K562 (cell line): ENCODE measurements around the gene MACF1.

ENCODE experiments used
- EZH2 ChIP-seq: IDR thresholded peaks from 2 replicates; pipeline ENCODE4 v1.6.1; 2012; ENCODE audit warnings: low read depth, mild to moderate bottlenecking, inconsistent platforms, low read length, borderline replicate concordance
- MAFG ChIP-seq: fragments of 450-650 bp; conservative IDR thresholded peaks from 2 replicates; pipeline ENCODE4 v1.6.1; 2016; ENCODE audit warnings: missing genetic modification characterization, missing compliant biosample characterization
- POLR2A ChIP-seq: fragments of 450-650 bp; conservative IDR thresholded peaks from 2 replicates; pipeline ENCODE4 v1.6.1; 2016
- RBM25 ChIP-seq: fragments of 200-400 bp; formaldehyde crosslinking; IDR thresholded peaks from 2 replicates; pipeline ENCODE4 v1.6.1; 2018; ENCODE audit warnings: low read length, low read depth, moderate library complexity; ENCODE audit not compliant: severe bottlenecking
- TGIF2 ChIP-seq: sonication (generic); formaldehyde crosslinking; IDR thresholded peaks from 2 replicates; pipeline ENCODE4 v1.8.1; 2022; ENCODE audit warnings: mild to moderate bottlenecking, missing genetic modification reagents, moderate library complexity
- ZFP36 ChIP-seq: fragments of 150-350 bp; IDR thresholded peaks from 2 replicates; pipeline ENCODE4 v1.6.1; 2018; ENCODE audit warnings: low read length, low read depth; ENCODE audit not compliant: partially characterized antibody
- ZNF57 ChIP-seq: fragments of 450-650 bp; formaldehyde crosslinking; IDR thresholded peaks from 2 replicates; pipeline ENCODE4 v1.4.0; 2020; ENCODE audit warnings: mild to moderate bottlenecking, moderate library complexity
- TF ChIP-seq, protein P1 (sequence below), 3 experiments: IDR thresholded peaks in 2 of 3; conservative IDR thresholded peaks in 1 of 3; 2 replicates each; pipeline ENCODE4 v1.5.1; 2011 to 2012; ENCODE audit warnings: low read length in 3 of 3, mild to moderate bottlenecking in 3 of 3, control low read depth in 2 of 3, improper control_type of control experiment in 1 of 3, inconsistent platforms in 1 of 3, low read depth in 1 of 3, mixed read lengths in 1 of 3, moderate library complexity in 1 of 3; ENCODE audit not compliant: insufficient read depth in 2 of 3

DNA sequence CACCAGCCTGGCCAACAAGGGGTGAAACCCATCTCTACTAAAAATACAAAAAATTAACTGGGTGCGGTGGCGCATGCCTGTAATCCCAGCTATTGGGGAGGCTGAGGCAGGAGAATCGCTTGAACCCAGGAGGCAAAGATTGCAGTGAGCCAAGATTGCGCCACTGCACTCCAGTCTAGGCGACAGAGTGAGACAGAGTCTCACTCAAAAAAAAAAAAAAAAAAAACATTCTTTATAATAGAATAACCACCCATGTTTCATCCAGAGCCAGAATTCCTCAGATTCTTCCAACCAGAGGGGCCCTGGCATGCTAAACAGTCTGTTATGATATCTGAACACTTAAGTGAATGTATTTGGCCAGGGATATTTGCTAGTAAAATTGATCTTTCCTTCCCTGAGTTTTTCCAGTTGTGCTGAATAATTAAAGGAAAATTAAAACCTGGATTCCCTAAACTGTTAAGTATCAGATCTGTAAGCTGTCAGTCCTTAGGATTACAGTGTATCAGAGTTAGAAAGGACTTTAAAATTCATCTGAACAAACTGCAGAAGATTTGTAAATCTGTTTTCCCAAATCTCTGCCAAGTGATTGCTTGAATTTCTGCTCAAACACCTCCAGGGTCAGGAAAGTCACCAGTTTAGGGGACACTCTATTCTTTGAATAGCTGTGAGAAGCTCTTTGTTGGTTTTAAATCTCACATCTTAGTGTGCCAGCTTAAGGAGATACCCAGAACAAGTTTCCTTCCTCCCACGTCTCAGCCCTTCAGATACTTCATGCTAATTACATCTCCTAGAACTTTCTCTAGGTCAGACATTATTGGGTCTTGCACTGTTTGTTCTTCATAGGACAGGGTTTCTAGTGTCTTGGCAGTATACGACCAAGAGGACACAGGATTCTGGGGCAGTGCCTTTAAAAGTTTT is 202.3 kb downstream of the MACF1 start:
- TF ChIP-seq RBM25 (no peak), ZFP36 (no peak), MAFG (tag) (no peak), EZH2 (no peak), TGIF2 (CRISPR knock-in tag) (no peak), ZNF57 (no peak), POLR2A (no peak)
- TF ChIP-seq, protein P1, sequence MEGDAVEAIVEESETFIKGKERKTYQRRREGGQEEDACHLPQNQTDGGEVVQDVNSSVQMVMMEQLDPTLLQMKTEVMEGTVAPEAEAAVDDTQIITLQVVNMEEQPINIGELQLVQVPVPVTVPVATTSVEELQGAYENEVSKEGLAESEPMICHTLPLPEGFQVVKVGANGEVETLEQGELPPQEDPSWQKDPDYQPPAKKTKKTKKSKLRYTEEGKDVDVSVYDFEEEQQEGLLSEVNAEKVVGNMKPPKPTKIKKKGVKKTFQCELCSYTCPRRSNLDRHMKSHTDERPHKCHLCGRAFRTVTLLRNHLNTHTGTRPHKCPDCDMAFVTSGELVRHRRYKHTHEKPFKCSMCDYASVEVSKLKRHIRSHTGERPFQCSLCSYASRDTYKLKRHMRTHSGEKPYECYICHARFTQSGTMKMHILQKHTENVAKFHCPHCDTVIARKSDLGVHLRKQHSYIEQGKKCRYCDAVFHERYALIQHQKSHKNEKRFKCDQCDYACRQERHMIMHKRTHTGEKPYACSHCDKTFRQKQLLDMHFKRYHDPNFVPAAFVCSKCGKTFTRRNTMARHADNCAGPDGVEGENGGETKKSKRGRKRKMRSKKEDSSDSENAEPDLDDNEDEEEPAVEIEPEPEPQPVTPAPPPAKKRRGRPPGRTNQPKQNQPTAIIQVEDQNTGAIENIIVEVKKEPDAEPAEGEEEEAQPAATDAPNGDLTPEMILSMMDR (IDR thresholded peaks at IDR 0.05 in 2 of 3, conservative IDR thresholded peaks at IDR 0.05 in 1 of 3; ENCODE audit: insufficient read depth in 2 of 3, low read depth in 1 of 3, low read length in 3 of 3): no peak
